Measurements from ENCODE around the gene UBE2O.

Gene UBE2O

DNA sequence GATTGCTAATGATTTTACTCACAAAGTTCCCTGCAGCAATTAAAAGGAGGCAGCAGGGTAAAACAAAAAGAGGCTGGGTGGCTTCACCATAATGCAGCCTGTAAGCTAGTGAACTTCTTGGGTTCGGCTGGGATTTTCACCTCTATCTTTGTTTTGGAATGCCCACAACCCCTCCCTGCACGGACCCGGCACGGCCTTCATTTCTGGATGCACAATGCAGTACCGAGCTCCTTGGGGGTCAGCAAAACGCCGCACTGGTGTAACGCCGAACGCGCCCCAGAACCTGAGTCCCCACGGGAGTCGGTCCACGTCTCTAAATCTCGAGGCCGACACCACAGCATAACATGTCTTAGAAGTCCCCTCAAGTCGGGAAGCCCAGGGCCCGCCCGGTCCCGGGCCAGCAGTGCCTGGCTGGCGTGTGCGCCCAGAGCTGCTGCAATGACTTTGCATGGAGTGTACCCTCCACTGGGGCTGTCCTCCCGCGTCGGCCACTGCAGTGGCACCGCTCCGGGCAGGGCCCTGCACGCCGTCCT lies 759 bp downstream of the UBE2O start (continued):
- TF ChIP-seq ZNF518A (tag by site-specific recombination; conservative IDR thresholded peaks at IDR 0.05; ENCODE audit: low read depth) (no peak), IKZF3 (tag by site-specific recombination; IDR thresholded peaks at IDR 0.05) (no peak), OVOL3 (tag by site-specific recombination; IDR thresholded peaks at IDR 0.05) (no peak), SCRT2 (tag by site-specific recombination; IDR thresholded peaks at IDR 0.05) (no peak), YY2 (tag by site-specific recombination; IDR thresholded peaks at IDR 0.05) (no peak), MYNN (tag by site-specific recombination; IDR thresholded peaks at IDR 0.05; ENCODE audit: borderline replicate concordance) (no peak), ZNF211 (tag by site-specific recombination; IDR thresholded peaks at IDR 0.05; ENCODE audit: low read depth) (no peak), ELK4 (IDR thresholded peaks at IDR 0.05; ENCODE audit: borderline replicate concordance, low read depth, low read length) (no peak)
- TF ChIP-seq, protein P1, sequence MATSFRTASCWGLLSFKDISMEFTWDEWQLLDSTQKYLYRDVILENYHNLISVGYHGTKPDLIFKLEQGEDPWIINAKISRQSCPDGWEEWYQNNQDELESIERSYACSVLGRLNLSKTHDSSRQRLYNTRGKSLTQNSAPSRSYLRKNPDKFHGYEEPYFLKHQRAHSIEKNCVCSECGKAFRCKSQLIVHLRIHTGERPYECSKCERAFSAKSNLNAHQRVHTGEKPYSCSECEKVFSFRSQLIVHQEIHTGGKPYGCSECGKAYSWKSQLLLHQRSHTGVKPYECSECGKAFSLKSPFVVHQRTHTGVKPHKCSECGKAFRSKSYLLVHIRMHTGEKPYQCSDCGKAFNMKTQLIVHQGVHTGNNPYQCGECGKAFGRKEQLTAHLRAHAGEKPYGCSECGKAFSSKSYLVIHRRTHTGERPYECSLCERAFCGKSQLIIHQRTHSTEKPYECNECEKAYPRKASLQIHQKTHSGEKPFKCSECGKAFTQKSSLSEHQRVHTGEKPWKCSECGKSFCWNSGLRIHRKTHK (tag by site-specific recombination; IDR thresholded peaks at IDR 0.05): no peak

DNA sequence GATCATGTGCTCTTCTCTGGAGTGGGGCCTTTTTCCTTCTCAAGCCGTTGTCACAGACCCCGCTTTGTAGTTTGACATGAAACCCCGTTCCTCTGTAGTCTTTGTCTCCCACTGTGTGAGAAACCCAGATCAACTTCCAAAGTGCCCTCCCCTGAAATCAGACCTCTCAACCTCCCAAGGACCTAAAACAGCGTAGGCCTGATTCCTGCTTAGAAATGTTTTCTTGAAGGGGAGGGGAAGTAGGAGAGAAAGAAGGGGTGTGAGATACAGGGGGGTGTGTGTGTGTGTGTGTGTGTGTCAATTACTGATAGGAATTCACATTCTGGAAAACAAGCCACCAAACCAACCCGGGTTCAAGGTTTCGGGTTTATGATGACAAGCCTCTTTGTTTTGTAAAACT lies 1.4 kb downstream of the UBE2O start:
- Histone ChIP-seq H3K27ac (ENCODE audit: extremely low read depth, low read depth, low read length) (no peak overlapping the region), H3K9me3 (ENCODE audit: control insufficient read depth, insufficient read depth, low read depth, low read length) (no peaks in the 10 kb centered on the region), H3K4me1 (ENCODE audit: control insufficient read depth, insufficient read depth, low read length) (peaks cover 15% of the 10 kb centered on the region), H3K36me3 (ENCODE audit: control insufficient read depth in 2 of 2, insufficient read depth in 1 of 2, low read length in 2 of 2) (peaks cover 0 to 4% of the 10 kb centered on the region in 2 experiments; a peak in 1 of 3 replicates), H3K4me3 (ENCODE audit: low read depth, low read length) (peak overlapping the region; percentile 87)
- ChIA-PET POLR2A (interaction anchor here (1.0 to 1.2 kb wide), 3 partner anchors 34 to 98 kb away, joined by 3 to 4 read pairs (median 3); partner anchors contain the start of gene PRPSAP1), CTCF (interaction anchor here (0.8 to 1.4 kb wide), 6 partner anchors 17 to 172 kb away, joined by 3 to 4 read pairs (median 3); no protein-coding TSS in a partner anchor)
- TF ChIP-seq WT1 (tag by site-specific recombination; IDR thresholded peaks at IDR 0.05): no peak
- TF ChIP-seq GLIS1 (tag by site-specific recombination; IDR thresholded peaks at IDR 0.05): peak; percentile 53

DNA sequence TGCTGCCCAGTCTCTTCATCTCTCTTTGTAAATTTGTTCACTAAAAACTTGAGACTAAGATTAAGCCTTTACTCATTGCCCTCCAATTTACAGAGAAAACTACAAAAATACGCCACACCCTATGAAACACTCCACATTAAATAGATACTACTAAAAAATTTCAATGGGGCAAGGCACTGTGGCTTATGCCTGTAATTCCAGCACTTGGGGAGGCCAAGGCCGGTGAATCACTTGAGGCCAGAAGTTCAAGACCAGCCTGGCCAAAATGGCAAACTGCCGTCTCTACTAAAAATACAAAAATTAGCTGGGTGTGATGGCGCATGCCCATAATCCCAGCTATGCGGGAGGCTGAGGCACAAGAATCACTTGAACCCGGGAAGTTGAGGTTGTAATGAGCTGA lies 3.8 kb downstream of the UBE2O start:
- no peak overlapping the region for H3K27ac ChIP-seq (ENCODE audit: extremely low read depth, low read depth, low read length)
- peaks cover 0 to 4% of the 10 kb centered on the region in 2 experiments; a peak in 1 of 3 replicates for H3K36me3 ChIP-seq (ENCODE audit: control insufficient read depth in 2 of 2, insufficient read depth in 1 of 2, low read length in 2 of 2)
- peaks cover 25% of the 10 kb centered on the region for H3K4me1 ChIP-seq (ENCODE audit: control insufficient read depth, insufficient read depth, low read length)
- H3K9me3 ChIP-seq (ENCODE audit: control insufficient read depth, insufficient read depth, low read depth, low read length): no peaks in the 10 kb centered on the region
- no peak for TF ChIP-seq ZNF138 (tag by site-specific recombination; IDR thresholded peaks at IDR 0.05; ENCODE audit: borderline replicate concordance)
- TF ChIP-seq, protein P2, sequence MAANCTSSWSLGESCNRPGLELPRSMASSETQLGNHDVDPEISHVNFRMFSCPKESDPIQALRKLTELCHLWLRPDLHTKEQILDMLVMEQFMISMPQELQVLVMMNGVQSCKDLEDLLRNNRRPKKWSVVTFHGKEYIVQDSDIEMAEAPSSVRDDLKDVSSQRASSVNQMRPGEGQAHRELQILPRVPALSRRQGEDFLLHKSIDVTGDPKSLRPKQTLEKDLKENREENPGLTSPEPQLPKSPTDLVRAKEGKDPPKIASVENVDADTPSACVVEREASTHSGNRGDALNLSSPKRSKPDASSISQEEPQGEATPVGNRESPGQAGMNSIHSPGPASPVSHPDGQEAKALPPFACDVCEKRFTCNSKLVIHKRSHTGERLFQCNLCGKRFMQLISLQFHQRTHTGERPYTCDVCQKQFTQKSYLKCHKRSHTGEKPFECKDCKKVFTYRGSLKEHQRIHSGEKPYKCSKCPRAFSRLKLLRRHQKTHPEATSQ (tag by site-specific recombination; IDR thresholded peaks at IDR 0.05): no peak
- TF ChIP-seq ZNF521 (tag by site-specific recombination; IDR thresholded peaks at IDR 0.05): no peak
- TF ChIP-seq, protein P3, sequence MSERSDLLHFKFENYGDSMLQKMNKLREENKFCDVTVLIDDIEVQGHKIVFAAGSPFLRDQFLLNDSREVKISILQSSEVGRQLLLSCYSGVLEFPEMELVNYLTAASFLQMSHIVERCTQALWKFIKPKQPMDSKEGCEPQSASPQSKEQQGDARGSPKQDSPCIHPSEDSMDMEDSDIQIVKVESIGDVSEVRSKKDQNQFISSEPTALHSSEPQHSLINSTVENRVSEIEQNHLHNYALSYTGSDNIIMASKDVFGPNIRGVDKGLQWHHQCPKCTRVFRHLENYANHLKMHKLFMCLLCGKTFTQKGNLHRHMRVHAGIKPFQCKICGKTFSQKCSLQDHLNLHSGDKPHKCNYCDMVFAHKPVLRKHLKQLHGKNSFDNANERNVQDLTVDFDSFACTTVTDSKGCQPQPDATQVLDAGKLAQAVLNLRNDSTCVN (tag by site-specific recombination; optimal IDR thresholded peaks at IDR 0.05): no peak
- TF ChIP-seq SETDB1 (IDR thresholded peaks at IDR 0.05; ENCODE audit: insufficient read length, low read length): no peak
- no peak for TF ChIP-seq IKZF3 (tag by site-specific recombination; IDR thresholded peaks at IDR 0.05)
- ChIA-PET CTCF (interaction anchor here (0.6 to 1.8 kb wide), 10 partner anchors 9 to 400 kb away, joined by 3 to 6 read pairs (median 4); no protein-coding TSS in a partner anchor), POLR2A (interaction anchor here (1.1 to 1.8 kb wide), 2 partner anchors 13 to 51 kb away, joined by 3 to 4 read pairs; no protein-coding TSS in a partner anchor)
- H3K4me3 ChIP-seq (ENCODE audit: low read depth, low read length): no peak overlapping the region
